ENCODE measurements around the gene RAB15. TPM values are rescaled to one million over a fixed set of nuclear protein-coding genes. Genes with fewer than 3 reads are reported as not detected.

RAB15 gene
- total and polyA plus RNA-seq, 8 donors: 1.2 to 20.3 (median 11.5) TPM

GRCh38 chr14:64945431-64946178 is 26.5 kb downstream of the RAB15 start:
- no peak overlapping the region for H3K4me3 ChIP-seq
- intact Hi-C loops (cut with DNase I; ENCODE audit: low total_unique reads): no loop called here
- no peak overlapping the region for H3K27ac ChIP-seq
- TF ChIP-seq POLR2AphosphoS5 (IDR thresholded peaks at IDR 0.05) (no peak), POLR2A (IDR thresholded peaks at IDR 0.05) (no peak), CTCF (IDR thresholded peaks at IDR 0.05) (no peak), EP300 (IDR thresholded peaks at IDR 0.05) (no peak)
- no peak for DNase-seq
- 81 to 89% (median 86%) methylated on average over 12 of the region's 12 CpGs for WGBS, 5 donors
- peaks cover 5 to 19% (median 15%) of the 10 kb centered on the region in 4 donors for H3K4me1 ChIP-seq
- no peaks in the 10 kb centered on the region for H3K9me3 ChIP-seq
- H3K36me3 ChIP-seq: peaks cover 10 to 66% (median 40%) of the 10 kb centered on the region in 4 donors
- H3K27me3 ChIP-seq: no peaks in the 10 kb centered on the region

- H3K27me3 ChIP-seq: no peaks in the 10 kb centered on the region
- no peak for DNase-seq
- H3K4me3 ChIP-seq: no peak overlapping the region
- 91 to 100% (median 96%) methylated on average over 4 of the region's 4 CpGs for WGBS, 5 donors
- peaks cover 16 to 64% (median 38%) of the 10 kb centered on the region in 4 donors for H3K36me3 ChIP-seq
- H3K4me1 ChIP-seq: peaks cover 5 to 27% (median 21%) of the 10 kb centered on the region in 4 donors
- intact Hi-C loops (cut with DNase I; ENCODE audit: low total_unique reads): no loop called here
- no peak for TF ChIP-seq CTCF (IDR thresholded peaks at IDR 0.05)
- TF ChIP-seq EP300 (IDR thresholded peaks at IDR 0.05): no peak
- TF ChIP-seq POLR2A (IDR thresholded peaks at IDR 0.05): no peak
- no peak for TF ChIP-seq POLR2AphosphoS5 (IDR thresholded peaks at IDR 0.05)
- H3K9me3 ChIP-seq: no peaks in the 10 kb centered on the region
- no peak overlapping the region for H3K27ac ChIP-seq
Measured at GRCh38 chr14:64944861-64945260, 27.3 kb downstream of the RAB15 start.

GRCh38 chr14:64944041-64944440 is 28.1 kb downstream of the RAB15 start:
- H3K9me3 ChIP-seq: no peaks in the 10 kb centered on the region
- 85 to 96% (median 91%) methylated on average over 2 of the region's 2 CpGs for WGBS, 5 donors
- TF ChIP-seq POLR2AphosphoS5 (IDR thresholded peaks at IDR 0.05): no peak
- TF ChIP-seq EP300 (IDR thresholded peaks at IDR 0.05): no peak
- no peak for TF ChIP-seq CTCF (IDR thresholded peaks at IDR 0.05)
- no peak for TF ChIP-seq POLR2A (IDR thresholded peaks at IDR 0.05)
- peak overlapping the region in 4 of 5 donors; percentile 19 to 85 (median 76) for H3K27ac ChIP-seq
- no peaks in the 10 kb centered on the region for H3K27me3 ChIP-seq
- H3K4me1 ChIP-seq: peaks cover 5 to 35% (median 29%) of the 10 kb centered on the region in 4 donors
- peaks cover 16 to 66% (median 43%) of the 10 kb centered on the region in 4 donors for H3K36me3 ChIP-seq
- no peak overlapping the region for H3K4me3 ChIP-seq
- DNase-seq: no peak
- intact Hi-C loops (cut with DNase I; ENCODE audit: low total_unique reads): no loop called here

- Histone ChIP-seq H3K9me3 (no peaks in the 10 kb centered on the region), H3K4me1 (peaks cover 5 to 40% (median 33%) of the 10 kb centered on the region in 4 donors), H3K36me3 (peaks cover 16 to 62% (median 43%) of the 10 kb centered on the region in 4 donors), H3K27ac (peak overlapping the region; percentile 13 to 85 (median 69)), H3K4me3 (no peak overlapping the region), H3K27me3 (no peaks in the 10 kb centered on the region)
- TF ChIP-seq POLR2AphosphoS5 (IDR thresholded peaks at IDR 0.05): no peak
- no peak for TF ChIP-seq EP300 (IDR thresholded peaks at IDR 0.05)
- no peak for TF ChIP-seq POLR2A (IDR thresholded peaks at IDR 0.05)
- no peak for TF ChIP-seq CTCF (IDR thresholded peaks at IDR 0.05)
- 72 to 88% (median 83%) methylated on average over 5 to 6 of the region's 6 CpGs for WGBS, 5 donors
- DNase-seq: no peak
- intact Hi-C loops (cut with DNase I; ENCODE audit: low total_unique reads): no loop called here
Measured at GRCh38 chr14:64943556-64943955, 28.6 kb downstream of the RAB15 start.

Measured in stomach (tissue), 9 donors.